DOHH2 (cell line): ENCODE data around the gene HK2.
"Not testable (repeated sequence)": the region's sequence is repeated elsewhere in the genome, so short reads cannot be mapped to it uniquely, and the experiment has no call there.

ENCODE experiments used
- H3F3A ChIP-seq: fragments of 200-600 bp; sonication (generic), shearing (Covaris generic); 2 replicates; pipeline ENCODE4 v1.6.0; 2016; ENCODE audit warnings: antibody characterized with exemption, mild to moderate bottlenecking; ENCODE audit not compliant: control insufficient read depth, insufficient read depth
- H3K27ac ChIP-seq: fragments of 200-600 bp; sonication (generic); 2 replicates; pipeline ENCODE4 v1.5.1; 2014; ENCODE audit warnings: low read depth, mild to moderate bottlenecking, low read length, moderate library complexity
- H3K27me3 ChIP-seq: fragments of 200-600 bp; sonication (generic); 2 replicates; pipeline ENCODE4 v1.6.1; 2014; ENCODE audit warnings: mild to moderate bottlenecking, low read length, mixed read lengths; ENCODE audit not compliant: control insufficient read depth
- H3K36me3 ChIP-seq: fragments of 200-600 bp; sonication (generic); 2 replicates; pipeline ENCODE4 v1.6.1; 2014; ENCODE audit warnings: mild to moderate bottlenecking, low read length, moderate library complexity, mixed read lengths; ENCODE audit not compliant: control insufficient read depth
- H3K4me1 ChIP-seq: fragments of 200-600 bp; sonication (generic); 2 replicates; pipeline ENCODE4 v1.6.1; 2014; ENCODE audit warnings: mild to moderate bottlenecking, low read length, mixed read lengths; ENCODE audit not compliant: control insufficient read depth
- H3K4me2 ChIP-seq: fragments of 200-600 bp; sonication (generic); 2 replicates; pipeline ENCODE4 v1.6.0; 2014; ENCODE audit warnings: mild to moderate bottlenecking, low read length, moderate library complexity
- H3K4me3 ChIP-seq: fragments of 200-600 bp; sonication (generic); 2 replicates; pipeline ENCODE4 v1.5.1; 2014; ENCODE audit warnings: mild to moderate bottlenecking, low read length, mixed read lengths
- H3K79me2 ChIP-seq: fragments of 200-600 bp; sonication (generic); 2 replicates; pipeline ENCODE4 v1.6.1; 2014; ENCODE audit warnings: mild to moderate bottlenecking, low read length, mixed read lengths; ENCODE audit not compliant: control insufficient read depth
- H3K9me2 ChIP-seq: fragments of 200-600 bp; sonication (generic); replicated peaks from 2 replicates; pipeline ENCODE4 v1.6.1; 2014; ENCODE audit warnings: mild to moderate bottlenecking, low read length, mixed read lengths; ENCODE audit not compliant: control insufficient read depth
- H3K9me3 ChIP-seq: fragments of 200-600 bp; sonication (generic); 2 replicates; pipeline ENCODE4 v1.6.1; 2014; ENCODE audit warnings: antibody characterized with exemption, low read length, mixed read lengths; ENCODE audit not compliant: control insufficient read depth, insufficient read depth
- H4K20me1 ChIP-seq: fragments of 200-600 bp; sonication (generic); 2 replicates; pipeline ENCODE4 v1.6.0; 2014; ENCODE audit warnings: low read depth, mild to moderate bottlenecking, antibody characterized with exemption, low read length, moderate library complexity; ENCODE audit not compliant: control insufficient read depth, insufficient read depth
- CTCF ChIP-seq: fragments of 200-600 bp; sonication (generic); IDR thresholded peaks from one replicate; pipeline ENCODE4 v1.5.1; 2014; ENCODE audit warnings: antibody characterized with exemption, mild to moderate bottlenecking, low read depth, low read length; ENCODE audit not compliant: poor library complexity, severe bottlenecking
- EZH2phosphoT487 ChIP-seq: fragments of 200-600 bp; sonication (generic); IDR thresholded peaks from 2 replicates; pipeline ENCODE4 v1.6.1; 2017; ENCODE audit warnings: borderline replicate concordance, mild to moderate bottlenecking, antibody characterized with exemption, low read length, moderate library complexity, mixed read lengths

Gene HK2

GRCh38 chr2:74902281-74902860 lies 68.4 kb downstream of the HK2 start:
- H3K79me2 ChIP-seq = no peaks in the 10 kb centered on the region
- no peaks in the 10 kb centered on the region for H3F3A ChIP-seq
- no peak overlapping the region for H3K4me2 ChIP-seq
- no peaks in the 10 kb centered on the region for H4K20me1 ChIP-seq
- TF ChIP-seq EZH2phosphoT487 (no peak), CTCF (no peak)
- H3K4me1 ChIP-seq = no peaks in the 10 kb centered on the region
- H3K9me3 ChIP-seq = no peaks in the 10 kb centered on the region
- no peaks in the 10 kb centered on the region for H3K9me2 ChIP-seq
- H3K27me3 ChIP-seq = no peaks in the 10 kb centered on the region
- no peak overlapping the region for H3K27ac ChIP-seq
- H3K4me3 ChIP-seq = no peak overlapping the region
- H3K36me3 ChIP-seq = no peaks in the 10 kb centered on the region

GRCh38 chr2:74906395-74906794 lies 72.5 kb downstream of the HK2 start:
- Histone ChIP-seq H3K4me1 (no peaks in the 10 kb centered on the region), H3K9me2 (no peaks in the 10 kb centered on the region), H3K27ac (no peak overlapping the region), H3K79me2 (no peaks in the 10 kb centered on the region), H3F3A (no peaks in the 10 kb centered on the region), H3K4me2 (no peak overlapping the region), H3K36me3 (no peaks in the 10 kb centered on the region), H3K27me3 (no peaks in the 10 kb centered on the region), H3K9me3 (no peaks in the 10 kb centered on the region), H3K4me3 (no peak overlapping the region), H4K20me1 (no peaks in the 10 kb centered on the region)
- TF ChIP-seq CTCF (no peak), EZH2phosphoT487 (no peak)

- not testable (repeated sequence) for H3K27me3 ChIP-seq, H3K79me2 ChIP-seq, H3K9me3 ChIP-seq, H3K4me1 ChIP-seq, H3K9me2 ChIP-seq, H3K4me2 ChIP-seq, H3F3A ChIP-seq, H3K27ac ChIP-seq, H3K36me3 ChIP-seq, H4K20me1 ChIP-seq, H3K4me3 ChIP-seq
Observed at GRCh38 chr2:74907560-74907959, 73.6 kb downstream of the HK2 start.

GRCh38 chr2:74908748-74909444 lies 75.0 kb downstream of the HK2 start:
- H3K9me2 ChIP-seq = no peaks in the 10 kb centered on the region
- no peaks in the 10 kb centered on the region for H3K36me3 ChIP-seq
- no peaks in the 10 kb centered on the region for H3K4me1 ChIP-seq
- no peaks in the 10 kb centered on the region for H3F3A ChIP-seq
- no peak overlapping the region for H3K4me3 ChIP-seq
- no peaks in the 10 kb centered on the region for H4K20me1 ChIP-seq
- no peak overlapping the region for H3K4me2 ChIP-seq
- peaks cover 7% of the 10 kb centered on the region; the same call in 1 of the 2 replicates for H3K27me3 ChIP-seq
- TF ChIP-seq CTCF (no peak), EZH2phosphoT487 (no peak)
- no peaks in the 10 kb centered on the region for H3K79me2 ChIP-seq
- no peak overlapping the region for H3K27ac ChIP-seq
- H3K9me3 ChIP-seq = no peaks in the 10 kb centered on the region
